NK-92 treated with Interleukin-12 subunit alpha and Interleukin-12 subunit beta, amount 100 ng/mL, for 24 hours (cell line): ENCODE data around the gene COL13A1.

Experiments
- DNase-seq: peaks from one replicate; lab custom pipeline; 2025; lab: John Stamatoyannopoulos, UW

The COL13A1 gene

GRCh38 chr10:69845574-69846292 is 44.0 kb downstream of the COL13A1 start:
- no peak for DNase-seq

GRCh38 chr10:69846293-69846921 is 44.7 kb downstream of the COL13A1 start:
- no peak for DNase-seq

- DNase-seq = no peak
Measured at GRCh38 chr10:69847458-69847857, 45.8 kb downstream of the COL13A1 start.

- no peak for DNase-seq
Measured at GRCh38 chr10:69847883-69848282, 46.2 kb downstream of the COL13A1 start.

- no peak for DNase-seq
Measured at GRCh38 chr10:69848454-69848853, 46.7 kb downstream of the COL13A1 start.

GRCh38 chr10:69849825-69850224 is 48.1 kb downstream of the COL13A1 start:
- no peak for DNase-seq

GRCh38 chr10:69850440-69850839 is 48.7 kb downstream of the COL13A1 start:
- DNase-seq = no peak

GRCh38 chr10:69851306-69851705 is 49.6 kb downstream of the COL13A1 start:
- DNase-seq = no peak

GRCh38 chr10:69853064-69853463 is 51.4 kb downstream of the COL13A1 start:
- DNase-seq = no peak

GRCh38 chr10:69854511-69855345 is 53.0 kb downstream of the COL13A1 start:
- DNase-seq = no peak

GRCh38 chr10:69855346-69856111 is 53.8 kb downstream of the COL13A1 start:
- no peak for DNase-seq

- no peak for DNase-seq
Measured at GRCh38 chr10:69856601-69857166, 55.0 kb downstream of the COL13A1 start.

GRCh38 chr10:69858201-69858600 is 56.5 kb downstream of the COL13A1 start:
- no peak for DNase-seq

- no peak for DNase-seq
Measured at GRCh38 chr10:69860271-69860670, 58.6 kb downstream of the COL13A1 start.

GRCh38 chr10:69861251-69862240 is 59.8 kb downstream of the COL13A1 start:
- DNase-seq = no peak

- DNase-seq = no peak
Measured at GRCh38 chr10:69862882-69863530, 61.3 kb downstream of the COL13A1 start.

- no peak for DNase-seq
Measured at GRCh38 chr10:69863580-69863979, 61.9 kb downstream of the COL13A1 start.

GRCh38 chr10:69864321-69864720 is 62.6 kb downstream of the COL13A1 start:
- DNase-seq = no peak

- no peak for DNase-seq
Measured at GRCh38 chr10:69865450-69865849, 63.7 kb downstream of the COL13A1 start.

GRCh38 chr10:69866246-69866687 is 64.6 kb downstream of the COL13A1 start:
- no peak for DNase-seq
